Skeletal muscle cell (primary cell): ENCODE results near the gene SLC26A6.

Source experiments
- DNase-seq: peaks from one replicate; pipeline ENCODE4 v3.0.0-alpha.2; 2010; ENCODE audit warnings: low read depth
- H3K4me3 ChIP-seq: 2 replicates; pipeline ENCODE4 v1.5.1; 2011; ENCODE audit warnings: low read depth, mild to moderate bottlenecking, control low read depth, low read length, moderate library complexity

SLC26A6 gene

GRCh38 chr3:48662145-48662752, 27.0 kb upstream of the SLC26A6 start:
- DNase-seq, result no peak
- peak overlapping the region; percentile 70 for H3K4me3 ChIP-seq

GRCh38 chr3:48661501-48662144, 26.4 kb upstream of the SLC26A6 start:
- DNase-seq, result no peak
- H3K4me3 ChIP-seq, result peak overlapping the region; percentile 70

DNA sequence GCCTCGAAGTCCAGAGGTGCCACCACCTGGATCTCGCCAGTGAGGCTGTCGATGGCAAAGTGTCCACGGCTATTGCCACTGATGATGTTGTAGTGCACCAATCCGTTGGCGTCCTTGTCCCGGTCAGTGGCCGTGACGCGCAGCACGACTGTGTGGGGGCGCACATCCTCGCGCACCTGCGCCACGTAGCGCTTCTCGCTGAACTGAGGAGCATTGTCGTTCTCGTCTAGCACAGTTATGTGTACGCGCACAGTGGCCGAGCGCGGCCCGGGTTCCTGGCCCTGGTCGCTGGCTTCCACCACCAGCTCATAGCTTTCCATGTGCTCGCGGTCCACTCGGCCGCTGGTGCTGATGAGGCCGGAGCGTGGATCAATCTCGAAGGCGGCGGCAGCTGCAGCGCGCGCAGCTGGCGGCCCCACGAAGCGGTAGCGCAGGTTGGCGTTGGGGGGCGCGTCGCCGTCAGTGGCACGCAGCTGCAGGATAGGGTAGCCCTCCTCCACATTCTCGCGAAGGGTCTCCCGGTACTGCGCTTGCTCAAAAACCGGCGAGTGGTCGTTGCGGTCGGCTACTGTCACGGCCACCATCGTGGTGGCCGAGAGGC, 25.6 kb upstream of the SLC26A6 start:
- peak overlapping the region; percentile 70 for H3K4me3 ChIP-seq
- no peak for DNase-seq

- no peak for DNase-seq
Measured at GRCh38 chr3:48656841-48657281, 21.6 kb upstream of the SLC26A6 start.

DNA sequence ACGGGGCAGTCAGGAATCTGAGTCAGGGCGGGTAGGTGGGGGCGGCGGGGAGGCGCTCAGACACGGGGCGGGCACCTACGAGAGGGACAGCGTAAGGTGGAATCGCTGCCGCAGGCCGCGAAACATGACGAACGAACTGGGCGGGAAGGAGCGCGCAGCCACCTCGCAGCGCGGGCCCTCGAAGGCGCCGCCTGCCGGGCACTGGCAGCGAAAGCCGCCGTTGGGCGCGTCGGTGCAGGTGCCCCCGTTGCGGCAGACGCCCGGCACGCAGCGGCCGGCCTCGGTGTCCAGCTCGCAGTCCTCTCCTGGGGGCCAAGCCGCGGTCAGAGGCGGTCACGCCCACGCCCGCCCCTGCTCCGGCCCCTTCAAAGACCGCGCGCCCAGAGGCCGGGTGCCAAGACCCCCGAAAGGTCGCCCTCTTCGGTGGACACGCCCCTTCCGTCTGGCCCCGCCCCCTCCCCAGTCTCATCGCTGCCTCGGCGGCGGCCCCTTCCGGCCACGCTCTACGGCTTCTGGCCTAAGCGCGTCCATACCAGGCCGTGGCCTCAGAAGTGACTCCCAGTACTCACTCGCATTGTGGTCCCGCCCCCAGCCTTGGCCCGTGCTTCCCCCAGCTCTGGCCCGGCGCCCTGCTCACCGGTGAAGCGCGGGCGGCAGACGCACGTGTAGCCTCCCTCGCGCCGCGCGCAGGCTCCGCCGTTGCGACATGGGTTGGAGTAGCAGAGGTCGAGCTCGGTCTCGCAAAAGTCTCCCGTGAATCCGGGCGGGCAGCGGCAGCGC, 21.0 kb upstream of the SLC26A6 start:
- peak overlapping the region; percentile 46 for H3K4me3 ChIP-seq
- DNase-seq, result no peak

More at GRCh38 chr3:48656841-48657281, 21.6 kb upstream of the SLC26A6 start:
- peak overlapping the region; percentile 46 for H3K4me3 ChIP-seq

DNA sequence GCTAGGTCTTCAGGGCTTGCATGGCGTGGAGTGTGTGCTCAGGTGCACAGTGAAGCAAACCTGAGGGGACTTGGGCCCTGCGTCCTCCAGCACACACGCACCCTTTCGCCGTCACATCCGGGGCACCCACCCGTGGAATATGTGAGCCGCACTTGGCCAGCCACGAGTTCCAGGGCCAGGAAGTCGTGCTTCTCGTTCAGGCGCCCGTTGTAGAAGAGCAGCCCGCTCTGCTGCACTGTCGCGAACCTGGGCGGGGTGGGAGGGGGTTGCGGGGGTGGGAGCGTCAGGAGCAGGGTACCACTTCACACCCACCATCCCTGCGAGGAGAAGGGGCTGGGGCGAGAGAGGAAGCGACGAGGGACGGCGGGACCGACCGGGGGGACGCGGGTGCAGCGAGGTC, 20.3 kb upstream of the SLC26A6 start:
- no peak for DNase-seq
- H3K4me3 ChIP-seq, result peak overlapping the region; percentile 46

- H3K4me3 ChIP-seq, result no peak overlapping the region
- DNase-seq, result no peak
Measured at GRCh38 chr3:48655063-48655462, 19.8 kb upstream of the SLC26A6 start.

- no peak for DNase-seq
- H3K4me3 ChIP-seq, result no peak overlapping the region
Measured at GRCh38 chr3:48652923-48653715, 17.9 kb upstream of the SLC26A6 start.

GRCh38 chr3:48651771-48652170, 16.5 kb upstream of the SLC26A6 start:
- H3K4me3 ChIP-seq, result no peak overlapping the region
- no peak for DNase-seq

DNA sequence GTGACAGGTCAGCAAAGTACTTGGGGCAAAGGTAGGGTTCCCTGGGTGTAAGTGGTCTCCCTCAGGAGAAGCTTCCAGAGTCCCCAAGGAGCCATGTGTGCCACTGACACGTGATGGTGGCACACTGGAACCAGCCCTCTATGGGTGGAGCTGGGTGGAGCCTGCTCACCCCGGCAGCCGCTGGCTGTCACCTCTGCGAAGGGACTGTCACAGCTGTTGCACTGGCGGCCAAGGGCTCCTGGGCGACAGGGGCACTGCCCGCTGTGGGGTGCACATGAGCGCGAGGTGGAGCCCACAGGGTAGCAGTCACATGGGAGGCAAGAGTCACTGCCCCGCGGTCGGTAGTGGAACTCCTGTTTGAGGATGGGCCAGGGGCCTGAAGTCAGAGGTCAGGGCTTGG, 15.5 kb upstream of the SLC26A6 start:
- no peak overlapping the region for H3K4me3 ChIP-seq
- DNase-seq, result no peak

- DNase-seq, result no peak
- H3K4me3 ChIP-seq, result no peak overlapping the region
Measured at GRCh38 chr3:48648188-48648850, 13.1 kb upstream of the SLC26A6 start.

GRCh38 chr3:48647714-48648113, 12.5 kb upstream of the SLC26A6 start:
- DNase-seq, result no peak
- no peak overlapping the region for H3K4me3 ChIP-seq

DNA sequence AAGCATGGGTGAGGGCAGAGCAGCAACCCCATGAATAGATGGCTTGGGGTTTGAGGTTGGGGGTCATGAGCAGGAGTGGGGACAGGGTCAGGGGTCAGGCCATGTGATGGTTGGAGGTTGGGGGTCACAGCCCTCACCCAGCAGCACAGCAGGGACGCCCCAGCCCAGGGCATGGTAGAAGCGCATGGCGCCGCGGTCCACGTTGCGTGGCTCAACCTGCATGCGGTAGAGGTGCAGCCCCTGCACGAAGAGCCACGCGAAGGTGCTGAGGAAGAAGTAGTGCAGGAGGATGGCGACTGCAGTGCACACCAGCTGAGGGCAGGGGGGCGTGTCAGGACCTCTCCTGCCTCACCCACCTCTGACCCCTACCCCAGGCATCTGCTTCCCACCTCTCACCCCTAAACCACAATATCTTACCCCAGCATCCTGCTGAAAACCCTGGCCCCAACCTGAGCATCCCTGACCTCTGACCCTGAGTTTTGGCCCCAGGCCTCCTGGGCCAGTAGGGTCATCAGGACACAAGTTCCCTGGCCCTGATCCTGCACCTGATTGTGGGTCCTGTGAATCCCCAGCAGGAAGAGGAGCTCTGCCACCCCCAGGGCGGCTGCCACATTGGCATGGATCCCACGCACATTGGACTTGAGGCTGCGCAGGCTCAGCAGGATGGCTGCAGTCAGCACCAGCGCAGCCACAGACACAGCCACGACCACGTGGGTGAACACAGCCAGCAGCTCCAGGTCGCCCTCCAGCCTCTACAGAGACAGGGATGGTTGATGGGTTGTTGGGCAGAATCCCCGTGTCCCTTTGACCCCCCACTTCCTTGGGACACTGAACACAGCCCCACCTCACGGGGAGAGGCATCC, 9.9 kb upstream of the SLC26A6 start:
- H3K4me3 ChIP-seq, result no peak overlapping the region
- no peak for DNase-seq

DNA sequence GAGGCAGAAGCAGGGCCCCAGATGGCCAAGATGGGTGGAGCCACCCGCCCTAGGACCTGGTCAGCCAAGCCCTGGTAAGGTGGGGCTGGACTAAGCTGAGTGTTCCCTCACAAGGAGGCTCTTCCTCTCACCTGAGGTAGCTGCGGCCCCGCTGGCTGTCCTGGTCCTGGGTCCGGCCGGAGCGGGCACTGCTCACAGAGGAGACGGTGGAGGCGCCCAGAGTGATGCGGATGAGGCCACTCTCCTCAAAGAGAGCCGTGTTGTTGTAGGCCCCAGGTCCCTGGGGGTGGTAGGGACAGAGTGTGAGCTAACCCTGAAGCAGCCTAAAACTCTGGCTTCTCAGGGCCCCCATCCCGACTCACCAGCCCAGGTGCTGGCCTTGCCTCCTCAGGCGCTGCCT, 7.3 kb upstream of the SLC26A6 start:
- H3K4me3 ChIP-seq, result no peak overlapping the region
- no peak for DNase-seq

- DNase-seq, result no peak
- no peak overlapping the region for H3K4me3 ChIP-seq
Measured at GRCh38 chr3:48641396-48641795, 6.1 kb upstream of the SLC26A6 start.

- no peak for DNase-seq
- no peak overlapping the region for H3K4me3 ChIP-seq
Measured at GRCh38 chr3:48639944-48640606, 4.8 kb upstream of the SLC26A6 start.

- DNase-seq, result no peak
- H3K4me3 ChIP-seq, result no peak overlapping the region
Measured at GRCh38 chr3:48637305-48637704, 2.0 kb upstream of the SLC26A6 start.
